Neural cell (in vitro differentiated cells): ENCODE results near the gene NEFH. TPM values are rescaled to one million over a fixed set of nuclear protein-coding genes. Genes with fewer than 3 reads are reported as not detected.

Source experiments
- H2AFZ ChIP-seq: fragments of 200-600, 300-800 bp; sonication (generic), shearing (Covaris generic); 2 replicates; pipeline ENCODE4 v1.6.0; 2014; ENCODE audit warnings: low read depth, mild to moderate bottlenecking, antibody characterized with exemption, low read length, moderate library complexity
- H3F3A ChIP-seq: fragments of 200-600 bp; shearing (Covaris generic); 2 replicates; pipeline ENCODE4 v1.6.1; 2016; ENCODE audit warnings: mild to moderate bottlenecking, moderate library complexity, mixed read lengths, antibody characterized with exemption, low read length; ENCODE audit not compliant: insufficient read depth, poor library complexity, severe bottlenecking
- H3K27ac ChIP-seq: fragments of 200-600, 300-800 bp; sonication (generic), shearing (Covaris generic); 2 replicates; pipeline ENCODE4 v1.5.1; 2014; ENCODE audit warnings: mild to moderate bottlenecking, low read length, moderate library complexity
- H3K27me3 ChIP-seq: fragments of 300-800, 200-600 bp; sonication (generic), shearing (Covaris generic); 2 replicates; pipeline ENCODE4 v1.6.0; 2014; ENCODE audit warnings: mild to moderate bottlenecking, low read depth, low read length, moderate library complexity; ENCODE audit not compliant: insufficient read depth
- H3K36me3 ChIP-seq: fragments of 300-800, 200-600 bp; sonication (generic), shearing (Covaris generic); 2 replicates; pipeline ENCODE4 v1.5.1; 2014; ENCODE audit warnings: mild to moderate bottlenecking, antibody characterized with exemption, low read length, moderate library complexity; ENCODE audit not compliant: insufficient read depth
- H3K4me2 ChIP-seq: fragments of 300-800, 200-600 bp; sonication (generic), shearing (Covaris generic); 2 replicates; pipeline ENCODE4 v1.6.0; 2014; ENCODE audit warnings: mild to moderate bottlenecking, low read length
- H3K4me3 ChIP-seq: fragments of 300-800, 200-600 bp; sonication (generic), shearing (Covaris generic); 2 replicates; pipeline ENCODE4 v1.5.1; 2014; ENCODE audit warnings: mild to moderate bottlenecking, low read length, moderate library complexity
- H3K79me2 ChIP-seq: fragments of 200-600 bp; shearing (Covaris generic); replicated peaks from 2 replicates; pipeline ENCODE4 v1.6.0; 2014; ENCODE audit warnings: mild to moderate bottlenecking, low read length, moderate library complexity; ENCODE audit not compliant: insufficient read depth
- H3K9ac ChIP-seq: fragments of 300-800, 200-600 bp; sonication (generic), shearing (Covaris generic); 2 replicates; pipeline ENCODE4 v1.6.1; 2016; ENCODE audit warnings: mild to moderate bottlenecking, low read length, mixed read lengths
- H3K9me2 ChIP-seq: fragments of 200-600 bp; shearing (Covaris generic); 2 replicates; pipeline ENCODE4 v1.6.1; 2016; ENCODE audit warnings: mild to moderate bottlenecking, low read length, mixed read lengths; ENCODE audit not compliant: insufficient read depth
- H3K9me3 ChIP-seq: fragments of 200-600, 300-800 bp; sonication (generic), shearing (Covaris generic); 2 replicates; pipeline ENCODE4 v1.6.1; 2016; ENCODE audit warnings: mild to moderate bottlenecking, mixed run types, low read length, moderate library complexity, mixed read lengths
- H4K20me1 ChIP-seq: fragments of 200-600 bp; shearing (Covaris generic); 2 replicates; pipeline ENCODE4 v1.6.1; 2016; ENCODE audit warnings: mild to moderate bottlenecking, mixed run types; ENCODE audit not compliant: insufficient read depth
- EP300 ChIP-seq: fragments of 450-650 bp; conservative IDR thresholded peaks from 2 replicates; pipeline ENCODE4 v1.6.1; 2014; ENCODE audit warnings: antibody characterized with exemption, mild to moderate bottlenecking, moderate library complexity; ENCODE audit not compliant: poor library complexity, severe bottlenecking
- EZH2 ChIP-seq: fragments of 200-600, 300-800 bp; shearing (Covaris generic), sonication (generic); IDR thresholded peaks from 2 replicates; pipeline ENCODE4 v1.6.1; 2014; ENCODE audit warnings: antibody characterized with exemption, low read length, borderline replicate concordance, mild to moderate bottlenecking; ENCODE audit not compliant: insufficient read depth, poor library complexity, severe bottlenecking
- MXI1 ChIP-seq: fragments of 450-650 bp; conservative IDR thresholded peaks from 2 replicates; pipeline ENCODE4 v1.6.1; 2014; ENCODE audit warnings: antibody characterized with exemption, mild to moderate bottlenecking; ENCODE audit not compliant: poor library complexity, severe bottlenecking
- POLR2AphosphoS5 ChIP-seq: IDR thresholded peaks from 2 replicates; pipeline ENCODE4 v1.6.1; 2012
- RAD21 ChIP-seq: fragments of 450-650 bp; conservative IDR thresholded peaks from 2 replicates; pipeline ENCODE4 v1.6.1; 2014; ENCODE audit warnings: antibody characterized with exemption, mild to moderate bottlenecking, moderate library complexity
- SMC3 ChIP-seq: fragments of 450-650 bp; conservative IDR thresholded peaks from 2 replicates; pipeline ENCODE4 v1.6.1; 2014; ENCODE audit warnings: antibody characterized with exemption, mild to moderate bottlenecking, moderate library complexity; ENCODE audit not compliant: poor library complexity
- TAF1 ChIP-seq: IDR thresholded peaks from 2 replicates; pipeline ENCODE4 v1.6.1; 2012; ENCODE audit warnings: low read depth
- polyA plus RNA-seq: library from polyadenylated mRNA; depleted of rRNA; stranded (reverse); fragments of >200 nt; gene quantifications from 2 replicates; pipeline ENCODE4 v1.2.3, GENCODE V29; 2014
- TF ChIP-seq, protein P1 (sequence below): IDR thresholded peaks from 2 replicates; pipeline ENCODE4 v1.6.1; 2012; ENCODE audit warnings: borderline replicate concordance
- TF ChIP-seq, protein P2 (sequence below): fragments of 450-650 bp; IDR thresholded peaks from 2 replicates; pipeline ENCODE4 v1.5.1; 2014; ENCODE audit warnings: antibody characterized with exemption, mild to moderate bottlenecking, moderate library complexity; ENCODE audit not compliant: poor library complexity, severe bottlenecking

NEFH gene
- polyA plus RNA-seq, 1 donor from 2014 or later = 0.05 TPM

DNA sequence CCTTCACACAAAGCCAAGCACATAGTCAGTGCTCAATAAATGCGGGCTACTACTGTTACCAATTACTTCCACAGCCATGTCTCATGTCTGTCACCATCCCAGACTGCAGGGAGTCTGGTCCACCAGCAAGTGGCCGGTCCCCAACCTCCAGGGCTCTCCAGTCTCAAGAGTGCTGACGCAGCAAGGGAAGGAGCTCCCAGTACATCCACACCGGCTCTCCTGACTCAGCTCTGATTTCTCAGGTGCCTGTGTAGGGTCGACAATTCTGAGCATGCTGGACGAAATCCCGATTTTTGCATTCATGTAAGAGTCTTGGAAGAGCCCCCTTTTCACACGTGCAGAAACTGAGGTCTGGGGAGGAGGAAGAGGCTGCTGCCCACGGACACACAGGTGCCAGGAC lies 10.3 kb upstream of the NEFH start:
- Histone ChIP-seq H3K4me3 (peak overlapping the region; percentile 63), H3F3A (no peaks in the 10 kb centered on the region), H3K9me2 (no peaks in the 10 kb centered on the region), H3K27me3 (peaks cover 22% of the 10 kb centered on the region), H3K9ac (no peak overlapping the region), H3K79me2 (no peaks in the 10 kb centered on the region), H3K36me3 (no peaks in the 10 kb centered on the region), H3K4me2 (no peak overlapping the region), H3K27ac (no peak overlapping the region), H2AFZ (no peak overlapping the region), H3K9me3 (no peaks in the 10 kb centered on the region), H4K20me1 (no peaks in the 10 kb centered on the region)
- no peak for TF ChIP-seq SMC3
- TF ChIP-seq RAD21 = no peak
- no peak for TF ChIP-seq POLR2AphosphoS5
- no peak for TF ChIP-seq EP300
- TF ChIP-seq EZH2 = no peak
- TF ChIP-seq, protein P1, sequence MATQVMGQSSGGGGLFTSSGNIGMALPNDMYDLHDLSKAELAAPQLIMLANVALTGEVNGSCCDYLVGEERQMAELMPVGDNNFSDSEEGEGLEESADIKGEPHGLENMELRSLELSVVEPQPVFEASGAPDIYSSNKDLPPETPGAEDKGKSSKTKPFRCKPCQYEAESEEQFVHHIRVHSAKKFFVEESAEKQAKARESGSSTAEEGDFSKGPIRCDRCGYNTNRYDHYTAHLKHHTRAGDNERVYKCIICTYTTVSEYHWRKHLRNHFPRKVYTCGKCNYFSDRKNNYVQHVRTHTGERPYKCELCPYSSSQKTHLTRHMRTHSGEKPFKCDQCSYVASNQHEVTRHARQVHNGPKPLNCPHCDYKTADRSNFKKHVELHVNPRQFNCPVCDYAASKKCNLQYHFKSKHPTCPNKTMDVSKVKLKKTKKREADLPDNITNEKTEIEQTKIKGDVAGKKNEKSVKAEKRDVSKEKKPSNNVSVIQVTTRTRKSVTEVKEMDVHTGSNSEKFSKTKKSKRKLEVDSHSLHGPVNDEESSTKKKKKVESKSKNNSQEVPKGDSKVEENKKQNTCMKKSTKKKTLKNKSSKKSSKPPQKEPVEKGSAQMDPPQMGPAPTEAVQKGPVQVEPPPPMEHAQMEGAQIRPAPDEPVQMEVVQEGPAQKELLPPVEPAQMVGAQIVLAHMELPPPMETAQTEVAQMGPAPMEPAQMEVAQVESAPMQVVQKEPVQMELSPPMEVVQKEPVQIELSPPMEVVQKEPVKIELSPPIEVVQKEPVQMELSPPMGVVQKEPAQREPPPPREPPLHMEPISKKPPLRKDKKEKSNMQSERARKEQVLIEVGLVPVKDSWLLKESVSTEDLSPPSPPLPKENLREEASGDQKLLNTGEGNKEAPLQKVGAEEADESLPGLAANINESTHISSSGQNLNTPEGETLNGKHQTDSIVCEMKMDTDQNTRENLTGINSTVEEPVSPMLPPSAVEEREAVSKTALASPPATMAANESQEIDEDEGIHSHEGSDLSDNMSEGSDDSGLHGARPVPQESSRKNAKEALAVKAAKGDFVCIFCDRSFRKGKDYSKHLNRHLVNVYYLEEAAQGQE = no peak
- no peak for TF ChIP-seq MXI1
- TF ChIP-seq TAF1 = no peak
- TF ChIP-seq, protein P2, sequence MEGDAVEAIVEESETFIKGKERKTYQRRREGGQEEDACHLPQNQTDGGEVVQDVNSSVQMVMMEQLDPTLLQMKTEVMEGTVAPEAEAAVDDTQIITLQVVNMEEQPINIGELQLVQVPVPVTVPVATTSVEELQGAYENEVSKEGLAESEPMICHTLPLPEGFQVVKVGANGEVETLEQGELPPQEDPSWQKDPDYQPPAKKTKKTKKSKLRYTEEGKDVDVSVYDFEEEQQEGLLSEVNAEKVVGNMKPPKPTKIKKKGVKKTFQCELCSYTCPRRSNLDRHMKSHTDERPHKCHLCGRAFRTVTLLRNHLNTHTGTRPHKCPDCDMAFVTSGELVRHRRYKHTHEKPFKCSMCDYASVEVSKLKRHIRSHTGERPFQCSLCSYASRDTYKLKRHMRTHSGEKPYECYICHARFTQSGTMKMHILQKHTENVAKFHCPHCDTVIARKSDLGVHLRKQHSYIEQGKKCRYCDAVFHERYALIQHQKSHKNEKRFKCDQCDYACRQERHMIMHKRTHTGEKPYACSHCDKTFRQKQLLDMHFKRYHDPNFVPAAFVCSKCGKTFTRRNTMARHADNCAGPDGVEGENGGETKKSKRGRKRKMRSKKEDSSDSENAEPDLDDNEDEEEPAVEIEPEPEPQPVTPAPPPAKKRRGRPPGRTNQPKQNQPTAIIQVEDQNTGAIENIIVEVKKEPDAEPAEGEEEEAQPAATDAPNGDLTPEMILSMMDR = no peak

DNA sequence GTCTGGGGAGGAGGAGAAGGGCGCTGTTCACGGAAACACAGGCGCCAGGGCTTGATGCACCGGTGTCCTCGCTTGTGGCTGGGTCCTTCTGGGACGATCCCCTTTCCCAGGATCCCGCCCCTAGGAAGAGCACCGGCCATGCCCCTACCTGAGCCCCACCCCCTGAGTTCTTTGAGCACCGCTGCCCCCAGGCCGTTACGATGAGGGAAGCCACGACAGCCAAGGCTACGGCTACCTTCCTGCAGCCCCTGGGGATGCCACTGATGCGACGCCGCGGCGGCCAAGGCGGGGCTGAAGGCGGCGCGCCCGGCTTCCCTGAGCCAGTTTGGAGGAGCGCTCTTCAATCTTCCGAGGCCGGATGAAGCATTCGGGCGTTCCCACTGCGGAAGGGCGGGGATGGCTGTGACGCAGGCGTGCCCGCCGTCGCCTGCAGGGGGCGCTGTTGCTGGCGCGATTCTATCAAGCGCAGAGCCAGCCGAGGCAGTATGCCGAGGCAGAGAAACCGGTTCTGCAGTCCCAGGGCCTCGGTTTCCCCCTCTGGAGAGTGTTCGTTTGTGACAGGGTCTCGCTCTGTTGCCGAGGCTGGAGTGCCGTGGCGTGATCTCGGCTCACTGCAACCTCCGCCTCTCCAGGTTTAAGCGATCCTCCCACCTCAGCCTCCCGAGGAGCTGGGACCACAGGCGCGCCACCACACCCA lies 9.7 kb upstream of the NEFH start:
- no peak overlapping the region for H2AFZ ChIP-seq
- no peaks in the 10 kb centered on the region for H3K9me2 ChIP-seq
- H3K4me2 ChIP-seq = no peak overlapping the region
- no peaks in the 10 kb centered on the region for H3K9me3 ChIP-seq
- H3K79me2 ChIP-seq = no peaks in the 10 kb centered on the region
- peaks cover 22% of the 10 kb centered on the region for H3K27me3 ChIP-seq
- TF ChIP-seq, protein P1 = no peak
- TF ChIP-seq EZH2 = no peak
- TF ChIP-seq MXI1 = no peak
- TF ChIP-seq TAF1 = no peak
- TF ChIP-seq, protein P2 = peak; percentile 86
- peak; percentile 44 for TF ChIP-seq RAD21
- TF ChIP-seq SMC3 = peak; percentile 28
- H3F3A ChIP-seq = no peaks in the 10 kb centered on the region
- no peak overlapping the region for H3K27ac ChIP-seq
- peak overlapping the region; percentile 36 for H3K9ac ChIP-seq
- H3K36me3 ChIP-seq = no peaks in the 10 kb centered on the region
- H4K20me1 ChIP-seq = no peaks in the 10 kb centered on the region
- H3K4me3 ChIP-seq = peak overlapping the region; percentile 63
